Measurements from ENCODE around the gene LRRC26.

- TF ChIP-seq, protein P1, sequence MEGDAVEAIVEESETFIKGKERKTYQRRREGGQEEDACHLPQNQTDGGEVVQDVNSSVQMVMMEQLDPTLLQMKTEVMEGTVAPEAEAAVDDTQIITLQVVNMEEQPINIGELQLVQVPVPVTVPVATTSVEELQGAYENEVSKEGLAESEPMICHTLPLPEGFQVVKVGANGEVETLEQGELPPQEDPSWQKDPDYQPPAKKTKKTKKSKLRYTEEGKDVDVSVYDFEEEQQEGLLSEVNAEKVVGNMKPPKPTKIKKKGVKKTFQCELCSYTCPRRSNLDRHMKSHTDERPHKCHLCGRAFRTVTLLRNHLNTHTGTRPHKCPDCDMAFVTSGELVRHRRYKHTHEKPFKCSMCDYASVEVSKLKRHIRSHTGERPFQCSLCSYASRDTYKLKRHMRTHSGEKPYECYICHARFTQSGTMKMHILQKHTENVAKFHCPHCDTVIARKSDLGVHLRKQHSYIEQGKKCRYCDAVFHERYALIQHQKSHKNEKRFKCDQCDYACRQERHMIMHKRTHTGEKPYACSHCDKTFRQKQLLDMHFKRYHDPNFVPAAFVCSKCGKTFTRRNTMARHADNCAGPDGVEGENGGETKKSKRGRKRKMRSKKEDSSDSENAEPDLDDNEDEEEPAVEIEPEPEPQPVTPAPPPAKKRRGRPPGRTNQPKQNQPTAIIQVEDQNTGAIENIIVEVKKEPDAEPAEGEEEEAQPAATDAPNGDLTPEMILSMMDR (IDR thresholded peaks at IDR 0.05) = no peak
- no peak for TF ChIP-seq POLR2A (IDR thresholded peaks at IDR 0.05)
- TF ChIP-seq EP300 (IDR thresholded peaks at IDR 0.05) = no peak
- TF ChIP-seq POLR2AphosphoS5 (IDR thresholded peaks at IDR 0.05) = no peak
Measured at GRCh38 chr9:137192859-137193258, 23.0 kb upstream of the LRRC26 start.

Measured in stomach (tissue), 4 donors.